ENCODE results near the gene KIF5C. TPM values are rescaled to one million over a fixed set of nuclear protein-coding genes. Genes with fewer than 3 reads are reported as not detected.
"Not testable (repeated sequence)": the region's sequence is repeated elsewhere in the genome, so short reads cannot be mapped to it uniquely, and the experiment has no call there.

Gene KIF5C
- total RNA-seq, 1 experiment from 2014 or later: 0.87 TPM

GRCh38 chr2:148978706-148979105 lies 103.7 kb downstream of the KIF5C start:
- no peak overlapping the region for H3K27ac Mint-ChIP-seq (ENCODE audit: unreplicated experiment)
- no peaks in the 10 kb centered on the region for H3K36me3 Mint-ChIP-seq (ENCODE audit: insufficient read depth, unreplicated experiment)

GRCh38 chr2:148979164-148979918 lies 104.3 kb downstream of the KIF5C start:
- CTCF ChIA-PET: interaction anchor here (0.6 kb wide), 1 partner anchor 13 kb away, joined by 3 read pairs; no protein-coding TSS in a partner anchor
- no peaks in the 10 kb centered on the region for H3K36me3 Mint-ChIP-seq (ENCODE audit: insufficient read depth, unreplicated experiment)

More at GRCh38 chr2:148978706-148979105, 103.7 kb downstream of the KIF5C start:
- Mint-ChIP-seq H3K9me3 (ENCODE audit: low read depth, unreplicated experiment) (no peaks in the 10 kb centered on the region), H3K4me3 (ENCODE audit: low read depth, unreplicated experiment) (no peak overlapping the region), H3K27me3 (ENCODE audit: unreplicated experiment) (peaks cover 11% of the 10 kb centered on the region), H3K4me1 (ENCODE audit: low read depth, unreplicated experiment) (no peaks in the 10 kb centered on the region)
- intact Hi-C loops (cut with micrococcal nuclease; ENCODE audit: unreplicated experiment): no loop called here
- TF ChIP-seq, protein P1, sequence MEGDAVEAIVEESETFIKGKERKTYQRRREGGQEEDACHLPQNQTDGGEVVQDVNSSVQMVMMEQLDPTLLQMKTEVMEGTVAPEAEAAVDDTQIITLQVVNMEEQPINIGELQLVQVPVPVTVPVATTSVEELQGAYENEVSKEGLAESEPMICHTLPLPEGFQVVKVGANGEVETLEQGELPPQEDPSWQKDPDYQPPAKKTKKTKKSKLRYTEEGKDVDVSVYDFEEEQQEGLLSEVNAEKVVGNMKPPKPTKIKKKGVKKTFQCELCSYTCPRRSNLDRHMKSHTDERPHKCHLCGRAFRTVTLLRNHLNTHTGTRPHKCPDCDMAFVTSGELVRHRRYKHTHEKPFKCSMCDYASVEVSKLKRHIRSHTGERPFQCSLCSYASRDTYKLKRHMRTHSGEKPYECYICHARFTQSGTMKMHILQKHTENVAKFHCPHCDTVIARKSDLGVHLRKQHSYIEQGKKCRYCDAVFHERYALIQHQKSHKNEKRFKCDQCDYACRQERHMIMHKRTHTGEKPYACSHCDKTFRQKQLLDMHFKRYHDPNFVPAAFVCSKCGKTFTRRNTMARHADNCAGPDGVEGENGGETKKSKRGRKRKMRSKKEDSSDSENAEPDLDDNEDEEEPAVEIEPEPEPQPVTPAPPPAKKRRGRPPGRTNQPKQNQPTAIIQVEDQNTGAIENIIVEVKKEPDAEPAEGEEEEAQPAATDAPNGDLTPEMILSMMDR (IDR thresholded peaks at IDR 0.05; ENCODE audit: unreplicated experiment): no peak
- DNase-seq: no peak
- CTCF ChIA-PET: no interaction called here
- BruUV-seq (replicated peaks): no TSS peak

DNA sequence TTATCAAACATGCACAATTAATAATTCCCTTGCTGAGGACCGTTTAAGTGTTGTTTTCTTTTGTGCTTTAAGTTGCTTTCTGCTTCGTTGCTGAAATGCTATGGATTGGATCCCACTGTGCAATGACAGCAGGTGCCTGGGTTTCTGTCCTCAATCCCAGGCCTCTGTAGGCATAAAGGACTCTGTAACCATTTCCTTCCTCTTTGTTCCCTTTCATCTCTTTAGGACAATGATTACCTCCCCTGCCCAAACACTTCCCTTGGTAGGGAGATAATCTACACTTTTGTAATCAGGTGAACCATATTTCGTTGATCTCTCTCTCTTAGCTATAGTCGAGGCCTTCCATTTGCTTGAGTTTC lies 104.9 kb downstream of the KIF5C start:
- intact Hi-C loops (cut with micrococcal nuclease; ENCODE audit: unreplicated experiment): no loop called here
- Mint-ChIP-seq H3K36me3 (ENCODE audit: insufficient read depth, unreplicated experiment) (no peaks in the 10 kb centered on the region), H3K9me3 (ENCODE audit: low read depth, unreplicated experiment) (no peaks in the 10 kb centered on the region), H3K4me1 (ENCODE audit: low read depth, unreplicated experiment) (no peaks in the 10 kb centered on the region), H3K27me3 (ENCODE audit: unreplicated experiment) (peaks cover 16% of the 10 kb centered on the region), H3K4me3 (ENCODE audit: low read depth, unreplicated experiment) (no peak overlapping the region), H3K27ac (ENCODE audit: unreplicated experiment) (no peak overlapping the region)
- BruUV-seq (replicated peaks): no TSS peak
- CTCF ChIA-PET: interaction anchor here (0.6 kb wide), 1 partner anchor 13 kb away, joined by 3 read pairs; no protein-coding TSS in a partner anchor
- TF ChIP-seq, protein P1 (IDR thresholded peaks at IDR 0.05; ENCODE audit: unreplicated experiment): no peak
- no peak for DNase-seq

More at GRCh38 chr2:148979164-148979918, 104.3 kb downstream of the KIF5C start:
- H3K27me3 Mint-ChIP-seq (ENCODE audit: unreplicated experiment): peaks cover 16% of the 10 kb centered on the region
- TF ChIP-seq, protein P1 (IDR thresholded peaks at IDR 0.05; ENCODE audit: unreplicated experiment): no peak
- no peak for DNase-seq
- H3K4me1 Mint-ChIP-seq (ENCODE audit: low read depth, unreplicated experiment): no peaks in the 10 kb centered on the region
- BruUV-seq (replicated peaks): no TSS peak
- H3K9me3 Mint-ChIP-seq (ENCODE audit: low read depth, unreplicated experiment): no peaks in the 10 kb centered on the region
- intact Hi-C loops (cut with micrococcal nuclease; ENCODE audit: unreplicated experiment): no loop called here
- no peak overlapping the region for H3K27ac Mint-ChIP-seq (ENCODE audit: unreplicated experiment)
- no peak overlapping the region for H3K4me3 Mint-ChIP-seq (ENCODE audit: low read depth, unreplicated experiment)

- H3K36me3 Mint-ChIP-seq (ENCODE audit: insufficient read depth, unreplicated experiment); DNase-seq; H3K4me1 Mint-ChIP-seq (ENCODE audit: low read depth, unreplicated experiment); CTCF ChIA-PET; H3K9me3 Mint-ChIP-seq (ENCODE audit: low read depth, unreplicated experiment); H3K4me3 Mint-ChIP-seq (ENCODE audit: low read depth, unreplicated experiment); intact Hi-C loops (cut with micrococcal nuclease; ENCODE audit: unreplicated experiment); BruUV-seq (replicated peaks); H3K27ac Mint-ChIP-seq (ENCODE audit: unreplicated experiment): not testable (repeated sequence)
- H3K27me3 Mint-ChIP-seq (ENCODE audit: unreplicated experiment): peaks cover 16% of the 10 kb centered on the region
Measured at GRCh38 chr2:148980496-148980895, 105.5 kb downstream of the KIF5C start.

GRCh38 chr2:148981324-148981723 lies 106.3 kb downstream of the KIF5C start:
- intact Hi-C loops (cut with micrococcal nuclease; ENCODE audit: unreplicated experiment): no loop called here
- H3K36me3 Mint-ChIP-seq (ENCODE audit: insufficient read depth, unreplicated experiment): no peaks in the 10 kb centered on the region
- no peak for DNase-seq
- no peak overlapping the region for H3K4me3 Mint-ChIP-seq (ENCODE audit: low read depth, unreplicated experiment)
- H3K9me3 Mint-ChIP-seq (ENCODE audit: low read depth, unreplicated experiment): no peaks in the 10 kb centered on the region
- H3K27me3 Mint-ChIP-seq (ENCODE audit: unreplicated experiment): peaks cover 17% of the 10 kb centered on the region
- CTCF ChIA-PET: no interaction called here
- H3K4me1 Mint-ChIP-seq (ENCODE audit: low read depth, unreplicated experiment): no peaks in the 10 kb centered on the region
- TF ChIP-seq, protein P1 (IDR thresholded peaks at IDR 0.05; ENCODE audit: unreplicated experiment): no peak
- no TSS peak for BruUV-seq (replicated peaks)
- H3K27ac Mint-ChIP-seq (ENCODE audit: unreplicated experiment): no peak overlapping the region

Data from Calu3 (cell line).